NCI-H1048 (cell line): ENCODE measurements around the gene REXO1.

Source experiments
- DNase-seq: peaks from one replicate; lab custom pipeline; 2025; lab: John Stamatoyannopoulos, UW

The REXO1 gene

GRCh38 chr19:1828279-1829238 lies 19.7 kb downstream of the REXO1 start:
- DNase-seq = no peak

- no peak for DNase-seq
Observed at GRCh38 chr19:1827566-1828278, 20.6 kb downstream of the REXO1 start.

- DNase-seq = no peak
Observed at GRCh38 chr19:1826557-1827521, 21.4 kb downstream of the REXO1 start.

GRCh38 chr19:1825909-1826556 lies 22.2 kb downstream of the REXO1 start:
- no peak for DNase-seq

GRCh38 chr19:1824252-1824622 lies 24.0 kb downstream of the REXO1 start:
- DNase-seq = no peak

GRCh38 chr19:1823539-1824251 lies 24.6 kb downstream of the REXO1 start:
- DNase-seq = no peak

GRCh38 chr19:1823020-1823419 lies 25.3 kb downstream of the REXO1 start:
- no peak for DNase-seq

- DNase-seq = no peak
Observed at GRCh38 chr19:1822210-1822609, 26.1 kb downstream of the REXO1 start.

GRCh38 chr19:1819341-1820255 lies 28.7 kb downstream of the REXO1 start:
- no peak for DNase-seq

- no peak for DNase-seq
Observed at GRCh38 chr19:1818549-1819195, 29.6 kb downstream of the REXO1 start.

GRCh38 chr19:1817553-1818179 lies 30.6 kb downstream of the REXO1 start:
- no peak for DNase-seq

GRCh38 chr19:1816530-1817298 lies 31.6 kb downstream of the REXO1 start:
- DNase-seq = no peak

- no peak for DNase-seq
Observed at GRCh38 chr19:1815605-1816529, 32.4 kb downstream of the REXO1 start.

- no peak for DNase-seq
Observed at GRCh38 chr19:1814833-1815604, 33.3 kb downstream of the REXO1 start.

GRCh38 chr19:1814391-1814790 lies 33.9 kb downstream of the REXO1 start:
- no peak for DNase-seq
